DOHH2 (cell line): ENCODE data around the gene PTPRCAP.

Experiments
- CTCF ChIP-seq: fragments of 200-600 bp; sonication (generic); IDR thresholded peaks from one replicate; pipeline ENCODE4 v1.5.1; 2014; ENCODE audit warnings: antibody characterized with exemption, mild to moderate bottlenecking, low read depth, low read length; ENCODE audit not compliant: poor library complexity, severe bottlenecking
- EZH2phosphoT487 ChIP-seq: fragments of 200-600 bp; sonication (generic); IDR thresholded peaks from 2 replicates; pipeline ENCODE4 v1.6.1; 2017; ENCODE audit warnings: borderline replicate concordance, mild to moderate bottlenecking, antibody characterized with exemption, low read length, moderate library complexity, mixed read lengths

- TF ChIP-seq CTCF (no peak), EZH2phosphoT487 (no peak)
Measured at GRCh38 chr11:67466367-67466766, 28.9 kb upstream of the PTPRCAP start.
